ENCODE data around the gene NPPA.

- no peak for TF ChIP-seq CTCF (IDR thresholded peaks at IDR 0.05)
- no peak for TF ChIP-seq ZFX (IDR thresholded peaks at IDR 0.05; ENCODE audit: borderline replicate concordance)
These were observed 11.0 kb upstream of the NPPA start, which contains the start of gene NPPB for GRCh38 chr1:11858613-11858967.

All from 22Rv1 (cell line).